ENCODE results near the gene IMMP2L.

IMMP2L gene

GRCh38 chr7:111531993-111532392 lies 30.3 kb downstream of the IMMP2L start:
- Mint-ChIP-seq H3K36me3 (ENCODE audit: low read depth) (peaks cover 17% of the 10 kb centered on the region), H3K4me1 (ENCODE audit: low read depth) (peaks cover 38% of the 10 kb centered on the region), H3K9me3 (no peaks in the 10 kb centered on the region), H3K4me3 (no peak overlapping the region), H3K27me3 (no peaks in the 10 kb centered on the region), H3K27ac (no peak overlapping the region)
- no peak for DNase-seq

GRCh38 chr7:111530356-111530668 lies 32.0 kb downstream of the IMMP2L start:
- DNase-seq, result no peak
- no peaks in the 10 kb centered on the region for H3K27me3 Mint-ChIP-seq
- peaks cover 44% of the 10 kb centered on the region for H3K4me1 Mint-ChIP-seq (ENCODE audit: low read depth)
- H3K4me3 Mint-ChIP-seq, result no peak overlapping the region
- peaks cover 16% of the 10 kb centered on the region for H3K36me3 Mint-ChIP-seq (ENCODE audit: low read depth)
- no peaks in the 10 kb centered on the region for H3K9me3 Mint-ChIP-seq
- H3K27ac Mint-ChIP-seq, result no peak overlapping the region

- Mint-ChIP-seq H3K9me3 (no peaks in the 10 kb centered on the region), H3K27me3 (no peaks in the 10 kb centered on the region)
- no peak for DNase-seq
These were observed 32.6 kb downstream of the IMMP2L start for GRCh38 chr7:111529507-111530355.

GRCh38 chr7:111528331-111528730 lies 34.0 kb downstream of the IMMP2L start:
- DNase-seq, result no peak
- Mint-ChIP-seq H3K9me3 (no peaks in the 10 kb centered on the region), H3K36me3 (ENCODE audit: low read depth) (peaks cover 16% of the 10 kb centered on the region), H3K27ac (no peak overlapping the region), H3K4me3 (no peak overlapping the region), H3K4me1 (ENCODE audit: low read depth) (peaks cover 44% of the 10 kb centered on the region), H3K27me3 (no peaks in the 10 kb centered on the region)

More at GRCh38 chr7:111529507-111530355, 32.6 kb downstream of the IMMP2L start:
- Mint-ChIP-seq H3K4me3 (no peak overlapping the region), H3K4me1 (ENCODE audit: low read depth) (peaks cover 44% of the 10 kb centered on the region), H3K27ac (no peak overlapping the region), H3K36me3 (ENCODE audit: low read depth) (peaks cover 13% of the 10 kb centered on the region)

GRCh38 chr7:111527545-111527944 lies 34.7 kb downstream of the IMMP2L start:
- Mint-ChIP-seq H3K36me3 (ENCODE audit: low read depth) (peaks cover 13% of the 10 kb centered on the region), H3K27ac (no peak overlapping the region), H3K4me3 (no peak overlapping the region), H3K27me3 (no peaks in the 10 kb centered on the region), H3K4me1 (ENCODE audit: low read depth) (peaks cover 39% of the 10 kb centered on the region), H3K9me3 (no peaks in the 10 kb centered on the region)
- DNase-seq, result no peak

GRCh38 chr7:111525100-111525499 lies 37.2 kb downstream of the IMMP2L start:
- no peaks in the 10 kb centered on the region for H3K27me3 Mint-ChIP-seq
- H3K36me3 Mint-ChIP-seq (ENCODE audit: low read depth), result peaks cover 30% of the 10 kb centered on the region
- H3K9me3 Mint-ChIP-seq, result peaks cover 8% of the 10 kb centered on the region
- peaks cover 31% of the 10 kb centered on the region for H3K4me1 Mint-ChIP-seq (ENCODE audit: low read depth)
- no peak for DNase-seq
- H3K27ac Mint-ChIP-seq, result no peak overlapping the region
- H3K4me3 Mint-ChIP-seq, result no peak overlapping the region

- Mint-ChIP-seq H3K27me3 (no peaks in the 10 kb centered on the region), H3K36me3 (ENCODE audit: low read depth) (peaks cover 57% of the 10 kb centered on the region), H3K4me3 (no peak overlapping the region), H3K4me1 (ENCODE audit: low read depth) (peaks cover 4% of the 10 kb centered on the region), H3K27ac (no peak overlapping the region), H3K9me3 (peaks cover 8% of the 10 kb centered on the region)
- no peak for DNase-seq
These were observed 40.6 kb downstream of the IMMP2L start for GRCh38 chr7:111521660-111522059.

- DNase-seq, result no peak
- Mint-ChIP-seq H3K27me3 (no peaks in the 10 kb centered on the region), H3K36me3 (ENCODE audit: low read depth) (peaks cover 64% of the 10 kb centered on the region), H3K4me3 (no peak overlapping the region), H3K4me1 (ENCODE audit: low read depth) (peaks cover 5% of the 10 kb centered on the region), H3K9me3 (peaks cover 8% of the 10 kb centered on the region), H3K27ac (no peak overlapping the region)
These were observed 44.0 kb downstream of the IMMP2L start for GRCh38 chr7:111518264-111518663.

- Mint-ChIP-seq H3K9me3 (peaks cover 8% of the 10 kb centered on the region), H3K4me3 (no peak overlapping the region), H3K27me3 (no peaks in the 10 kb centered on the region), H3K27ac (no peak overlapping the region), H3K4me1 (ENCODE audit: low read depth) (peaks cover 6% of the 10 kb centered on the region), H3K36me3 (ENCODE audit: low read depth) (peaks cover 63% of the 10 kb centered on the region)
- DNase-seq, result no peak
These were observed 44.7 kb downstream of the IMMP2L start for GRCh38 chr7:111517549-111517951.

GRCh38 chr7:111516612-111517011 lies 45.7 kb downstream of the IMMP2L start:
- Mint-ChIP-seq H3K4me3 (no peak overlapping the region), H3K27me3 (no peaks in the 10 kb centered on the region), H3K36me3 (ENCODE audit: low read depth) (peaks cover 59% of the 10 kb centered on the region), H3K4me1 (ENCODE audit: low read depth) (peaks cover 11% of the 10 kb centered on the region), H3K9me3 (peaks cover 5% of the 10 kb centered on the region), H3K27ac (no peak overlapping the region)
- no peak for DNase-seq

GRCh38 chr7:111513566-111513965 lies 48.7 kb downstream of the IMMP2L start:
- no peak overlapping the region for H3K27ac Mint-ChIP-seq
- peaks cover 22% of the 10 kb centered on the region for H3K4me1 Mint-ChIP-seq (ENCODE audit: low read depth)
- no peak for DNase-seq
- no peaks in the 10 kb centered on the region for H3K27me3 Mint-ChIP-seq
- no peak overlapping the region for H3K4me3 Mint-ChIP-seq
- peaks cover 5% of the 10 kb centered on the region for H3K9me3 Mint-ChIP-seq
- peaks cover 38% of the 10 kb centered on the region for H3K36me3 Mint-ChIP-seq (ENCODE audit: low read depth)

GRCh38 chr7:111511845-111512244 lies 50.4 kb downstream of the IMMP2L start:
- peaks cover 34% of the 10 kb centered on the region for H3K36me3 Mint-ChIP-seq (ENCODE audit: low read depth)
- no peak overlapping the region for H3K4me3 Mint-ChIP-seq
- H3K9me3 Mint-ChIP-seq, result peaks cover 13% of the 10 kb centered on the region
- peaks cover 22% of the 10 kb centered on the region for H3K4me1 Mint-ChIP-seq (ENCODE audit: low read depth)
- no peak for DNase-seq
- H3K27ac Mint-ChIP-seq, result no peak overlapping the region
- no peaks in the 10 kb centered on the region for H3K27me3 Mint-ChIP-seq

- H3K27me3 Mint-ChIP-seq, result no peaks in the 10 kb centered on the region
- H3K36me3 Mint-ChIP-seq (ENCODE audit: low read depth), result peaks cover 35% of the 10 kb centered on the region
- H3K27ac Mint-ChIP-seq, result no peak overlapping the region
- no peak for DNase-seq
- H3K4me3 Mint-ChIP-seq, result no peak overlapping the region
- H3K9me3 Mint-ChIP-seq, result peaks cover 15% of the 10 kb centered on the region
- H3K4me1 Mint-ChIP-seq (ENCODE audit: low read depth), result peaks cover 22% of the 10 kb centered on the region
These were observed 51.5 kb downstream of the IMMP2L start for GRCh38 chr7:111510584-111511378.

GRCh38 chr7:111510062-111510461 lies 52.2 kb downstream of the IMMP2L start:
- peaks cover 15% of the 10 kb centered on the region for H3K9me3 Mint-ChIP-seq
- DNase-seq, result no peak
- peaks cover 35% of the 10 kb centered on the region for H3K36me3 Mint-ChIP-seq (ENCODE audit: low read depth)
- H3K27ac Mint-ChIP-seq, result no peak overlapping the region
- no peak overlapping the region for H3K4me3 Mint-ChIP-seq
- H3K4me1 Mint-ChIP-seq (ENCODE audit: low read depth), result peaks cover 22% of the 10 kb centered on the region
- no peaks in the 10 kb centered on the region for H3K27me3 Mint-ChIP-seq

- H3K4me1 Mint-ChIP-seq (ENCODE audit: low read depth), result peaks cover 22% of the 10 kb centered on the region
- no peaks in the 10 kb centered on the region for H3K27me3 Mint-ChIP-seq
These were observed 53.0 kb downstream of the IMMP2L start for GRCh38 chr7:111509288-111509687.

More at GRCh38 chr7:111509288-111509687, 53.0 kb downstream of the IMMP2L start:
- Mint-ChIP-seq H3K36me3 (ENCODE audit: low read depth) (peaks cover 32% of the 10 kb centered on the region), H3K4me3 (no peak overlapping the region), H3K27ac (no peak overlapping the region), H3K9me3 (peaks cover 15% of the 10 kb centered on the region)
- DNase-seq, result no peak

Measured in activated T-cell treated with anti-CD3 and anti-CD28 coated beads, Interleukin-2, amount 50 U/mL, for 24 hours (primary cell).